Gastrocnemius medialis (tissue), 4 donors: Measurements from ENCODE around the gene TCOF1. TPM values are rescaled to one million over a fixed set of nuclear protein-coding genes. Genes with fewer than 3 reads are reported as not detected.

Experiments used
- ATAC-seq, 2 donors: fragments of 150-250 bp; one replicate each; pipeline ENCODE4 v1.9.1; 2016
- DNase-seq, 2 donors: peaks; one replicate each; pipeline ENCODE4 v3.0.0-alpha.2; 2019
- H3K27ac ChIP-seq, 4 donors: fragments of 200-600 bp; sonication (generic); 1 replicate in 1 of 4; 2 replicates in 3 of 4; pipeline ENCODE4 v1.5.1; 2016 to 2018; ENCODE audit warnings: mild to moderate bottlenecking in 2 of 4, moderate library complexity in 1 of 4
- H3K27me3 ChIP-seq, 3 donors: fragments of 200-600 bp; sonication (generic) in 2 of 3; 1 replicate in 1 of 3; 2 replicates in 2 of 3; pipeline versions ENCODE4 v1.5.1 to v1.6.0; 2016 to 2019; ENCODE audit warnings: mild to moderate bottlenecking in 1 of 3, moderate library complexity in 1 of 3
- H3K36me3 ChIP-seq, 2 donors: fragments of 200-600 bp; sonication (generic) in 1 of 2; one replicate each; pipeline ENCODE4 v1.5.1; 2017 to 2018
- H3K4me1 ChIP-seq, 2 donors: fragments of 200-600 bp; sonication (generic) in 1 of 2; one replicate each; pipeline ENCODE4 v1.5.1; 2016 to 2017; ENCODE audit warnings: mild to moderate bottlenecking in 2 of 2
- H3K4me3 ChIP-seq, 4 donors: fragments of 200-600 bp; sonication (generic) in 3 of 4; 1 replicate in 1 of 4; 2 replicates in 3 of 4; pipeline ENCODE4 v1.5.1; 2016 to 2019; ENCODE audit warnings: mild to moderate bottlenecking in 2 of 4
- H3K9me3 ChIP-seq, 3 donors: fragments of 200-600 bp; sonication (generic) in 2 of 3; 1 replicate in 1 of 3; 2 replicates in 2 of 3; pipeline ENCODE4 v1.5.1; 2016 to 2019
- CTCF ChIP-seq, 5 experiments: fragments of 450-650 bp in 3 of 5; fragments of 200-600 bp in 2 of 5; sonication (generic) in 2 of 5; IDR thresholded peaks in 4 of 5; conservative IDR thresholded peaks in 1 of 5; 1 replicate in 4 of 5; 2 replicates in 1 of 5; pipeline ENCODE4 v1.5.1; 2016 to 2019; ENCODE audit warnings: antibody characterized with exemption in 5 of 5, mild to moderate bottlenecking in 3 of 5, moderate library complexity in 3 of 5
- POLR2A ChIP-seq, 2 donors: fragments of 450-650 bp; IDR thresholded peaks; one replicate each; pipeline ENCODE4 v1.6.1; 2017; ENCODE audit warnings: antibody characterized with exemption in 2 of 2, mild to moderate bottlenecking in 2 of 2, moderate library complexity in 2 of 2
- in situ Hi-C, 4 donors: fragments of 200-750 bp; cut with MboI; loops; one replicate each; pipeline versions ENCODE4 v1.15.0 to v1.8.0; 2017; ENCODE audit warnings: low sequenced_read_pairs in 4 of 4
- intact Hi-C: fragments of 100-400 bp; cut with DNase I; formaldehyde crosslinking; loops from one replicate; pipeline ENCODE4 v1.15.1; 2023; ENCODE audit warnings: low total_unique reads
- total RNA-seq, 4 donors: library from RNA; depleted of rRNA; stranded (reverse); fragments of >200 nt; gene quantifications; one replicate each; pipeline versions ENCODE4 v1.1.0 to v1.2.3, GENCODE V29; 2016

Gene TCOF1
- total RNA-seq, 4 donors from 2014 or later = 22.1 to 31.7 (median 27.1) TPM

- in situ Hi-C loops = no loop called here
- peaks cover 25 to 27% of the 10 kb centered on the region in 2 donors for H3K4me1 ChIP-seq
- intact Hi-C loops = loop anchor here (10.0 kb wide), 1 partner anchor 228 kb away; no protein-coding TSS in a partner anchor
Observed at GRCh38 chr5:150446583-150446982, 89.1 kb downstream of the TCOF1 start.

GRCh38 chr5:150447188-150447587, 89.7 kb downstream of the TCOF1 start:
- no peaks in the 10 kb centered on the region for H3K27me3 ChIP-seq
- ATAC-seq (no peak), DNase-seq (no peak)
- H3K9me3 ChIP-seq = no peaks in the 10 kb centered on the region
- in situ Hi-C loops = no loop called here
- no peak overlapping the region for H3K27ac ChIP-seq
- peaks cover 19 to 21% of the 10 kb centered on the region in 2 donors for H3K4me1 ChIP-seq
- H3K36me3 ChIP-seq = peaks cover 0 to 49% of the 10 kb centered on the region in 2 donors
- no peak overlapping the region for H3K4me3 ChIP-seq
- intact Hi-C loops = loop anchor here (10.0 kb wide), 1 partner anchor 228 kb away; no protein-coding TSS in a partner anchor
- TF ChIP-seq CTCF (IDR thresholded peaks at IDR 0.05 in 4 of 5, conservative IDR thresholded peaks at IDR 0.05 in 1 of 5) (no peak), POLR2A (IDR thresholded peaks at IDR 0.05) (no peak)

More at GRCh38 chr5:150446583-150446982, 89.1 kb downstream of the TCOF1 start:
- H3K27me3 ChIP-seq = no peaks in the 10 kb centered on the region
- H3K36me3 ChIP-seq = peaks cover 0 to 49% of the 10 kb centered on the region in 2 donors
- H3K4me3 ChIP-seq = no peak overlapping the region
- DNase-seq (no peak), ATAC-seq (no peak)
- H3K9me3 ChIP-seq = no peaks in the 10 kb centered on the region
- TF ChIP-seq POLR2A (IDR thresholded peaks at IDR 0.05) (no peak), CTCF (IDR thresholded peaks at IDR 0.05 in 4 of 5, conservative IDR thresholded peaks at IDR 0.05 in 1 of 5) (no peak)
- no peak overlapping the region for H3K27ac ChIP-seq

GRCh38 chr5:150448334-150448733, 90.8 kb downstream of the TCOF1 start:
- intact Hi-C loops = loop anchor here (10.0 kb wide), 1 partner anchor 226 kb away; no protein-coding TSS in a partner anchor
- TF ChIP-seq CTCF (IDR thresholded peaks at IDR 0.05 in 4 of 5, conservative IDR thresholded peaks at IDR 0.05 in 1 of 5) = no peak
- TF ChIP-seq POLR2A (IDR thresholded peaks at IDR 0.05) = no peak
- Histone ChIP-seq H3K27ac (peak overlapping the region; percentile 92 to 95 (median 94)), H3K36me3 (peaks cover 0 to 47% of the 10 kb centered on the region in 2 donors), H3K4me3 (peak overlapping the region; percentile 70 to 97 (median 86)), H3K4me1 (peaks cover 13 to 17% of the 10 kb centered on the region in 2 donors), H3K27me3 (no peaks in the 10 kb centered on the region), H3K9me3 (no peaks in the 10 kb centered on the region)
- in situ Hi-C loops = no loop called here
- no peak for DNase-seq
- peak in 1 of 2 donors; percentile 10 for ATAC-seq

- intact Hi-C loops = loop anchor here (10.0 kb wide), 1 partner anchor 226 kb away; no protein-coding TSS in a partner anchor
Observed at GRCh38 chr5:150448952-150449516, 91.5 kb downstream of the TCOF1 start.

More at GRCh38 chr5:150448952-150449516, 91.5 kb downstream of the TCOF1 start:
- peak overlapping the region; percentile 70 to 97 (median 86) for H3K4me3 ChIP-seq
- H3K27me3 ChIP-seq = no peaks in the 10 kb centered on the region
- H3K27ac ChIP-seq = peak overlapping the region; percentile 92 to 95 (median 94)
- no peaks in the 10 kb centered on the region for H3K9me3 ChIP-seq
- no peak for TF ChIP-seq POLR2A (IDR thresholded peaks at IDR 0.05)
- no peak for TF ChIP-seq CTCF (IDR thresholded peaks at IDR 0.05 in 4 of 5, conservative IDR thresholded peaks at IDR 0.05 in 1 of 5)
- DNase-seq (no peak), ATAC-seq (peak; percentile 75 to 78)
- H3K36me3 ChIP-seq = peaks cover 0 to 40% of the 10 kb centered on the region in 2 donors
- in situ Hi-C loops = no loop called here
- peaks cover 13 to 17% of the 10 kb centered on the region in 2 donors for H3K4me1 ChIP-seq

Other genes with a start within 250 kb of the TCOF1 start
- 10 to 100 TPM; 27.9 to 58.4 (median 52.5) TPM for gene PDGFRB, start 201.9 kb upstream of the TCOF1 start, total RNA-seq
- 1 to 10 TPM in 1 of 4 donors, not detected in 3; 1.5 TPM for gene CDX1, start 190.9 kb upstream of the TCOF1 start, total RNA-seq
- gene SLC6A7, start 167.6 kb upstream of the TCOF1 start, total RNA-seq = under 1 TPM in 1 of 4 donors, not detected in 3; 0.07 TPM
- 10 to 100 TPM; 32.0 to 78.1 (median 48.6) TPM for gene CAMK2A, start 67.9 kb upstream of the TCOF1 start, total RNA-seq
- gene ARSI, start 54.8 kb upstream of the TCOF1 start, total RNA-seq = not detected
- 100 to 1,000 TPM; 123 to 291 (median 160) TPM for gene CD74, start 55.2 kb downstream of the TCOF1 start, total RNA-seq
- 1,000 to 10,000 TPM; 1,865 to 2,215 (median 2,024) TPM for gene RPS14, start 92.0 kb downstream of the TCOF1 start, total RNA-seq
- 10 to 100 TPM; 36.1 to 70.5 (median 50.5) TPM for gene NDST1, start 150.4 kb downstream of the TCOF1 start, total RNA-seq